Cortex of kidney (tissue), 1 donor: ENCODE results near the gene ZNF214.
"Not testable (repeated sequence)": the region's sequence is repeated elsewhere in the genome, so short reads cannot be mapped to it uniquely, and the experiment has no call there.

Experiments used
- DNase-seq: peaks from one replicate; lab custom pipeline; 2025; lab: John Stamatoyannopoulos, UW

ZNF214 gene

GRCh38 chr11:6988506-6988905, 31.6 kb downstream of the ZNF214 start:
- no peak for DNase-seq

- DNase-seq, result no peak
Measured at GRCh38 chr11:6986487-6986886, 33.7 kb downstream of the ZNF214 start.

- no peak for DNase-seq
Measured at GRCh38 chr11:6979365-6979764, 40.8 kb downstream of the ZNF214 start.

GRCh38 chr11:6969854-6970253, 50.3 kb downstream of the ZNF214 start:
- DNase-seq, result not testable (repeated sequence)

- DNase-seq, result no peak
Measured at GRCh38 chr11:6968816-6969215, 51.3 kb downstream of the ZNF214 start.

GRCh38 chr11:6962673-6963072, 57.5 kb downstream of the ZNF214 start:
- DNase-seq, result no peak

- no peak for DNase-seq
Measured at GRCh38 chr11:6962141-6962540, 58.0 kb downstream of the ZNF214 start.

GRCh38 chr11:6954248-6954647, 65.9 kb downstream of the ZNF214 start:
- DNase-seq, result not testable (repeated sequence)
